ENCODE results near the gene FURIN. TPM values are rescaled to one million over a fixed set of nuclear protein-coding genes. Genes with fewer than 3 reads are reported as not detected.

The FURIN gene
- total and polyA plus RNA-seq, 9 of the 15 experiments (the other 6 are each of a cell fraction or from before 2014, with no cell fraction given) = 0.92 to 99.9 (median 34.8) TPM

DNA sequence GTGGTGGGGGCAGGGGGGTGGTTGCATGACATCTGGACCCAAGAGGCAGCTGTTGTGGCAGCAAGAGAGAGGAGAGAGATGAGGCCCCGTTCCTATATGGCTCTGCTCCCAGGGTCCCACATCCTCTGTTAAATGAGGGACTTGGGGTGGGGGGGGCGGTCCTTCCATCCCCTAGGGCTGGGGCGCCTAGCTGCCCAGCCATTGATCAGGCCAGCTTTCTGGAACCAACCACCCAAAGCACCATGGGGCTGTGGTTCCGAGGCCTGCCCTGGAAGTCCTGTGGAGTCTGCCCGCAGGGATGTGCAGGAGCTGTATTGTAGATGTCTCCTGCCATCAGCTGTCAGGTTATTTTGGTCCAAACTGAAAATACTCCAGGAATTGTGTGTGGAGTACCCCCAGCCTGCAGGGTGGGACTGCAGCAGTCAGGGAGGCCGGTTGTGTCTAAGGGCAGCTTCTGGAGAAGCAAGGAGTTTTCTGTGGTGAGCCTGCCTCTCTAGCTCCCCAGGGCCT, 5.2 kb downstream of the FURIN start:
- Histone ChIP-seq H3K27me3 (ENCODE audit: control insufficient read depth in 2 of 2, insufficient read depth in 2 of 2, low read length in 2 of 2) (no peaks in the 10 kb centered on the region), H3K4me1 (replicated peaks in 1 of 2; ENCODE audit: control insufficient read depth in 2 of 2, insufficient read depth in 2 of 2, low read length in 2 of 2) (peaks cover 40 to 67% of the 10 kb centered on the region in 2 experiments), H3K9me1 (ENCODE audit: control insufficient read depth, insufficient read depth, low read length) (no peaks in the 10 kb centered on the region), H3K9ac (ENCODE audit: insufficient read depth in 1 of 2, low read depth in 2 of 2, low read length in 2 of 2) (peak overlapping the region; percentile 95 to 96), H3K27ac (ENCODE audit: extremely low read depth, low read depth, low read length) (peak overlapping the region; percentile 96), H3K4me2 (ENCODE audit: insufficient read depth, low read length) (peak overlapping the region; percentile 91), H3K36me3 (ENCODE audit: control insufficient read depth, insufficient read depth, low read length) (peaks cover 54% of the 10 kb centered on the region), H3K79me2 (ENCODE audit: control insufficient read depth, insufficient read depth, low read length) (peaks cover 68% of the 10 kb centered on the region), H2AFZ (ENCODE audit: low read depth, low read length) (no peak overlapping the region), H3K4me3 (peak overlapping the region; percentile 78), H4K20me1 (replicated peaks; ENCODE audit: control insufficient read depth, insufficient read depth, low read length) (peaks cover 12% of the 10 kb centered on the region; the same call in 1 of the 2 replicates), H3K9me3 (replicated peaks; ENCODE audit: control insufficient read depth, insufficient read depth, low read depth, low read length) (no peaks in the 10 kb centered on the region)
- DNase-seq (ENCODE audit: extremely low read depth in 1 of 4, low spot score in 3 of 4) (no peak), FAIRE-seq (no peak), ATAC-seq (no peak)
- in situ Hi-C loops (cut with MboI) = no loop called here
- WGBS (ENCODE audit: insufficient coverage, low coverage, missing lambda C conversion rate) = 26% methylated on average over 5 of the region's 6 CpGs
- intact Hi-C loops (cut with micrococcal nuclease) = loop anchor here (5.0 kb wide), 3 partner anchors 51 to 221 kb away; partner anchors contain the start of gene BLM
- POLR2A ChIA-PET = interaction anchor here (0.6 to 2.0 kb wide), 7 partner anchors 8 to 1296 kb away, joined by 3 to 6 read pairs (median 4); no protein-coding TSS in a partner anchor
- BruUV-seq (replicated peaks) = no TSS peak
- CTCF ChIA-PET (ENCODE audit: low intra/inter-chr PET ratio) = no interaction called here
- TF ChIP-seq, protein P1, sequence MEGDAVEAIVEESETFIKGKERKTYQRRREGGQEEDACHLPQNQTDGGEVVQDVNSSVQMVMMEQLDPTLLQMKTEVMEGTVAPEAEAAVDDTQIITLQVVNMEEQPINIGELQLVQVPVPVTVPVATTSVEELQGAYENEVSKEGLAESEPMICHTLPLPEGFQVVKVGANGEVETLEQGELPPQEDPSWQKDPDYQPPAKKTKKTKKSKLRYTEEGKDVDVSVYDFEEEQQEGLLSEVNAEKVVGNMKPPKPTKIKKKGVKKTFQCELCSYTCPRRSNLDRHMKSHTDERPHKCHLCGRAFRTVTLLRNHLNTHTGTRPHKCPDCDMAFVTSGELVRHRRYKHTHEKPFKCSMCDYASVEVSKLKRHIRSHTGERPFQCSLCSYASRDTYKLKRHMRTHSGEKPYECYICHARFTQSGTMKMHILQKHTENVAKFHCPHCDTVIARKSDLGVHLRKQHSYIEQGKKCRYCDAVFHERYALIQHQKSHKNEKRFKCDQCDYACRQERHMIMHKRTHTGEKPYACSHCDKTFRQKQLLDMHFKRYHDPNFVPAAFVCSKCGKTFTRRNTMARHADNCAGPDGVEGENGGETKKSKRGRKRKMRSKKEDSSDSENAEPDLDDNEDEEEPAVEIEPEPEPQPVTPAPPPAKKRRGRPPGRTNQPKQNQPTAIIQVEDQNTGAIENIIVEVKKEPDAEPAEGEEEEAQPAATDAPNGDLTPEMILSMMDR (IDR thresholded peaks at IDR 0.05 in 2 of 3, conservative IDR thresholded peaks at IDR 0.05 in 1 of 3; ENCODE audit: insufficient read depth in 2 of 3, low read depth in 1 of 3, low read length in 3 of 3) = peak in 1 of 3 experiments; percentile 1; a peak in 1 of 6 replicates
- TF ChIP-seq, protein P2, sequence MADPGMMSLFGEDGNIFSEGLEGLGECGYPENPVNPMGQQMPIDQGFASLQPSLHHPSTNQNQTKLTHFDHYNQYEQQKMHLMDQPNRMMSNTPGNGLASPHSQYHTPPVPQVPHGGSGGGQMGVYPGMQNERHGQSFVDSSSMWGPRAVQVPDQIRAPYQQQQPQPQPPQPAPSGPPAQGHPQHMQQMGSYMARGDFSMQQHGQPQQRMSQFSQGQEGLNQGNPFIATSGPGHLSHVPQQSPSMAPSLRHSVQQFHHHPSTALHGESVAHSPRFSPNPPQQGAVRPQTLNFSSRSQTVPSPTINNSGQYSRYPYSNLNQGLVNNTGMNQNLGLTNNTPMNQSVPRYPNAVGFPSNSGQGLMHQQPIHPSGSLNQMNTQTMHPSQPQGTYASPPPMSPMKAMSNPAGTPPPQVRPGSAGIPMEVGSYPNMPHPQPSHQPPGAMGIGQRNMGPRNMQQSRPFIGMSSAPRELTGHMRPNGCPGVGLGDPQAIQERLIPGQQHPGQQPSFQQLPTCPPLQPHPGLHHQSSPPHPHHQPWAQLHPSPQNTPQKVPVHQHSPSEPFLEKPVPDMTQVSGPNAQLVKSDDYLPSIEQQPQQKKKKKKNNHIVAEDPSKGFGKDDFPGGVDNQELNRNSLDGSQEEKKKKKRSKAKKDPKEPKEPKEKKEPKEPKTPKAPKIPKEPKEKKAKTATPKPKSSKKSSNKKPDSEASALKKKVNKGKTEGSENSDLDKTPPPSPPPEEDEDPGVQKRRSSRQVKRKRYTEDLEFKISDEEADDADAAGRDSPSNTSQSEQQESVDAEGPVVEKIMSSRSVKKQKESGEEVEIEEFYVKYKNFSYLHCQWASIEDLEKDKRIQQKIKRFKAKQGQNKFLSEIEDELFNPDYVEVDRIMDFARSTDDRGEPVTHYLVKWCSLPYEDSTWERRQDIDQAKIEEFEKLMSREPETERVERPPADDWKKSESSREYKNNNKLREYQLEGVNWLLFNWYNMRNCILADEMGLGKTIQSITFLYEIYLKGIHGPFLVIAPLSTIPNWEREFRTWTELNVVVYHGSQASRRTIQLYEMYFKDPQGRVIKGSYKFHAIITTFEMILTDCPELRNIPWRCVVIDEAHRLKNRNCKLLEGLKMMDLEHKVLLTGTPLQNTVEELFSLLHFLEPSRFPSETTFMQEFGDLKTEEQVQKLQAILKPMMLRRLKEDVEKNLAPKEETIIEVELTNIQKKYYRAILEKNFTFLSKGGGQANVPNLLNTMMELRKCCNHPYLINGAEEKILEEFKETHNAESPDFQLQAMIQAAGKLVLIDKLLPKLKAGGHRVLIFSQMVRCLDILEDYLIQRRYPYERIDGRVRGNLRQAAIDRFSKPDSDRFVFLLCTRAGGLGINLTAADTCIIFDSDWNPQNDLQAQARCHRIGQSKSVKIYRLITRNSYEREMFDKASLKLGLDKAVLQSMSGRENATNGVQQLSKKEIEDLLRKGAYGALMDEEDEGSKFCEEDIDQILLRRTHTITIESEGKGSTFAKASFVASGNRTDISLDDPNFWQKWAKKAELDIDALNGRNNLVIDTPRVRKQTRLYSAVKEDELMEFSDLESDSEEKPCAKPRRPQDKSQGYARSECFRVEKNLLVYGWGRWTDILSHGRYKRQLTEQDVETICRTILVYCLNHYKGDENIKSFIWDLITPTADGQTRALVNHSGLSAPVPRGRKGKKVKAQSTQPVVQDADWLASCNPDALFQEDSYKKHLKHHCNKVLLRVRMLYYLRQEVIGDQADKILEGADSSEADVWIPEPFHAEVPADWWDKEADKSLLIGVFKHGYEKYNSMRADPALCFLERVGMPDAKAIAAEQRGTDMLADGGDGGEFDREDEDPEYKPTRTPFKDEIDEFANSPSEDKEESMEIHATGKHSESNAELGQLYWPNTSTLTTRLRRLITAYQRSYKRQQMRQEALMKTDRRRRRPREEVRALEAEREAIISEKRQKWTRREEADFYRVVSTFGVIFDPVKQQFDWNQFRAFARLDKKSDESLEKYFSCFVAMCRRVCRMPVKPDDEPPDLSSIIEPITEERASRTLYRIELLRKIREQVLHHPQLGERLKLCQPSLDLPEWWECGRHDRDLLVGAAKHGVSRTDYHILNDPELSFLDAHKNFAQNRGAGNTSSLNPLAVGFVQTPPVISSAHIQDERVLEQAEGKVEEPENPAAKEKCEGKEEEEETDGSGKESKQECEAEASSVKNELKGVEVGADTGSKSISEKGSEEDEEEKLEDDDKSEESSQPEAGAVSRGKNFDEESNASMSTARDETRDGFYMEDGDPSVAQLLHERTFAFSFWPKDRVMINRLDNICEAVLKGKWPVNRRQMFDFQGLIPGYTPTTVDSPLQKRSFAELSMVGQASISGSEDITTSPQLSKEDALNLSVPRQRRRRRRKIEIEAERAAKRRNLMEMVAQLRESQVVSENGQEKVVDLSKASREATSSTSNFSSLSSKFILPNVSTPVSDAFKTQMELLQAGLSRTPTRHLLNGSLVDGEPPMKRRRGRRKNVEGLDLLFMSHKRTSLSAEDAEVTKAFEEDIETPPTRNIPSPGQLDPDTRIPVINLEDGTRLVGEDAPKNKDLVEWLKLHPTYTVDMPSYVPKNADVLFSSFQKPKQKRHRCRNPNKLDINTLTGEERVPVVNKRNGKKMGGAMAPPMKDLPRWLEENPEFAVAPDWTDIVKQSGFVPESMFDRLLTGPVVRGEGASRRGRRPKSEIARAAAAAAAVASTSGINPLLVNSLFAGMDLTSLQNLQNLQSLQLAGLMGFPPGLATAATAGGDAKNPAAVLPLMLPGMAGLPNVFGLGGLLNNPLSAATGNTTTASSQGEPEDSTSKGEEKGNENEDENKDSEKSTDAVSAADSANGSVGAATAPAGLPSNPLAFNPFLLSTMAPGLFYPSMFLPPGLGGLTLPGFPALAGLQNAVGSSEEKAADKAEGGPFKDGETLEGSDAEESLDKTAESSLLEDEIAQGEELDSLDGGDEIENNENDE (IDR thresholded peaks at IDR 0.05; ENCODE audit: low read depth, low read length) = no peak
- TF ChIP-seq SP2 (IDR thresholded peaks at IDR 0.05; ENCODE audit: extremely low read depth, low read depth, low read length, poor library complexity, severe bottlenecking) (no peak), DDX20 (tag; IDR thresholded peaks at IDR 0.05; ENCODE audit: low read depth) (no peak)
- TF ChIP-seq, protein P3, sequence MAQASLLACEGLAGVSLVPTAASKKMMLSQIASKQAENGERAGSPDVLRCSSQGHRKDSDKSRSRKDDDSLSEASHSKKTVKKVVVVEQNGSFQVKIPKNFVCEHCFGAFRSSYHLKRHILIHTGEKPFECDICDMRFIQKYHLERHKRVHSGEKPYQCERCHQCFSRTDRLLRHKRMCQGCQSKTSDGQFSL (CRISPR knock-in tag; IDR thresholded peaks at IDR 0.05) = peak; percentile 54; the same call in 1 of the 2 replicates
- TF ChIP-seq, protein P3 (tag; IDR thresholded peaks at IDR 0.05) = no peak

Measured in K562 (cell line).